Measurements from ENCODE around the gene RCAN2. TPM values are rescaled to one million over a fixed set of nuclear protein-coding genes. Genes with fewer than 3 reads are reported as not detected.

Gene RCAN2
- total and polyA plus RNA-seq, 2 experiments from 2014 or later = 6.0 to 9.3 TPM

- DNase-seq (ENCODE audit: low spot score) (peak; percentile 33), ATAC-seq (peak; percentile 64)
- Histone ChIP-seq H3K9me2 (ENCODE audit: insufficient read depth) (no peaks in the 10 kb centered on the region), H3K4me2 (no peak overlapping the region), H3K4me3 (no peak overlapping the region), H3K36me3 (ENCODE audit: insufficient read depth) (no peaks in the 10 kb centered on the region), H4K20me1 (replicated peaks; ENCODE audit: insufficient read depth) (no peaks in the 10 kb centered on the region), H3K27me3 (ENCODE audit: insufficient read depth) (no peaks in the 10 kb centered on the region), H3F3A (replicated peaks; ENCODE audit: low read depth) (no peaks in the 10 kb centered on the region), H2AFZ (no peak overlapping the region), H3K27ac (ENCODE audit: low read depth) (no peak overlapping the region), H3K4me1 (ENCODE audit: insufficient read depth) (no peaks in the 10 kb centered on the region), H3K79me2 (replicated peaks; ENCODE audit: insufficient read depth) (no peaks in the 10 kb centered on the region)
- TF ChIP-seq, protein P1, sequence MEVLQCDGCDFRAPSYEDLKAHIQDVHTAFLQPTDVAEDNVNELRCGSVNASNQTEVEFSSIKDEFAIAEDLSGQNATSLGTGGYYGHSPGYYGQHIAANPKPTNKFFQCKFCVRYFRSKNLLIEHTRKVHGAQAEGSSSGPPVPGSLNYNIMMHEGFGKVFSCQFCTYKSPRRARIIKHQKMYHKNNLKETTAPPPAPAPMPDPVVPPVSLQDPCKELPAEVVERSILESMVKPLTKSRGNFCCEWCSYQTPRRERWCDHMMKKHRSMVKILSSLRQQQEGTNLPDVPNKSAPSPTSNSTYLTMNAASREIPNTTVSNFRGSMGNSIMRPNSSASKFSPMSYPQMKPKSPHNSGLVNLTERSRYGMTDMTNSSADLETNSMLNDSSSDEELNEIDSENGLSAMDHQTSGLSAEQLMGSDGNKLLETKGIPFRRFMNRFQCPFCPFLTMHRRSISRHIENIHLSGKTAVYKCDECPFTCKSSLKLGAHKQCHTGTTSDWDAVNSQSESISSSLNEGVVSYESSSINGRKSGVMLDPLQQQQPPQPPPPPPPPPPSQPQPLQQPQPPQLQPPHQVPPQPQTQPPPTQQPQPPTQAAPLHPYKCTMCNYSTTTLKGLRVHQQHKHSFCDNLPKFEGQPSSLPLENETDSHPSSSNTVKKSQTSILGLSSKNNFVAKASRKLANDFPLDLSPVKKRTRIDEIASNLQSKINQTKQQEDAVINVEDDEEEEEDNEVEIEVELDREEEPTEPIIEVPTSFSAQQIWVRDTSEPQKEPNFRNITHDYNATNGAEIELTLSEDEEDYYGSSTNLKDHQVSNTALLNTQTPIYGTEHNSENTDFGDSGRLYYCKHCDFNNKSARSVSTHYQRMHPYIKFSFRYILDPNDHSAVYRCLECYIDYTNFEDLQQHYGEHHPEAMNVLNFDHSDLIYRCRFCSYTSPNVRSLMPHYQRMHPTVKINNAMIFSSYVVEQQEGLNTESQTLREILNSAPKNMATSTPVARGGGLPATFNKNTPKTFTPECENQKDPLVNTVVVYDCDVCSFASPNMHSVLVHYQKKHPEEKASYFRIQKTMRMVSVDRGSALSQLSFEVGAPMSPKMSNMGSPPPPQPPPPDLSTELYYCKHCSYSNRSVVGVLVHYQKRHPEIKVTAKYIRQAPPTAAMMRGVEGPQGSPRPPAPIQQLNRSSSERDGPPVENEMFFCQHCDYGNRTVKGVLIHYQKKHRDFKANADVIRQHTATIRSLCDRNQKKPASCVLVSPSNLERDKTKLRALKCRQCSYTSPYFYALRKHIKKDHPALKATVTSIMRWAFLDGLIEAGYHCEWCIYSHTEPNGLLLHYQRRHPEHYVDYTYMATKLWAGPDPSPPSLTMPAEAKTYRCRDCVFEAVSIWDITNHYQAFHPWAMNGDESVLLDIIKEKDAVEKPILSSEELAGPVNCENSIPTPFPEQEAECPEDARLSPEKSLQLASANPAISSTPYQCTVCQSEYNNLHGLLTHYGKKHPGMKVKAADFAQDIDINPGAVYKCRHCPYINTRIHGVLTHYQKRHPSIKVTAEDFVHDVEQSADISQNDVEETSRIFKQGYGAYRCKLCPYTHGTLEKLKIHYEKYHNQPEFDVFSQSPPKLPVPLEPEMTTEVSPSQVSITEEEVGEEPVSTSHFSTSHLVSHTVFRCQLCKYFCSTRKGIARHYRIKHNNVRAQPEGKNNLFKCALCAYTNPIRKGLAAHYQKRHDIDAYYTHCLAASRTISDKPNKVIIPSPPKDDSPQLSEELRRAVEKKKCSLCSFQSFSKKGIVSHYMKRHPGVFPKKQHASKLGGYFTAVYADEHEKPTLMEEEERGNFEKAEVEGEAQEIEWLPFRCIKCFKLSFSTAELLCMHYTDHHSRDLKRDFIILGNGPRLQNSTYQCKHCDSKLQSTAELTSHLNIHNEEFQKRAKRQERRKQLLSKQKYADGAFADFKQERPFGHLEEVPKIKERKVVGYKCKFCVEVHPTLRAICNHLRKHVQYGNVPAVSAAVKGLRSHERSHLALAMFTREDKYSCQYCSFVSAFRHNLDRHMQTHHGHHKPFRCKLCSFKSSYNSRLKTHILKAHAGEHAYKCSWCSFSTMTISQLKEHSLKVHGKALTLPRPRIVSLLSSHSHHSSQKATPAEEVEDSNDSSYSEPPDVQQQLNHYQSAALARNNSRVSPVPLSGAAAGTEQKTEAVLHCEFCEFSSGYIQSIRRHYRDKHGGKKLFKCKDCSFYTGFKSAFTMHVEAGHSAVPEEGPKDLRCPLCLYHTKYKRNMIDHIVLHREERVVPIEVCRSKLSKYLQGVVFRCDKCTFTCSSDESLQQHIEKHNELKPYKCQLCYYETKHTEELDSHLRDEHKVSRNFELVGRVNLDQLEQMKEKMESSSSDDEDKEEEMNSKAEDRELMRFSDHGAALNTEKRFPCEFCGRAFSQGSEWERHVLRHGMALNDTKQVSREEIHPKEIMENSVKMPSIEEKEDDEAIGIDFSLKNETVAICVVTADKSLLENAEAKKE (CRISPR knock-in tag; IDR thresholded peaks at IDR 0.05) = no peak
- TF ChIP-seq, protein P2, sequence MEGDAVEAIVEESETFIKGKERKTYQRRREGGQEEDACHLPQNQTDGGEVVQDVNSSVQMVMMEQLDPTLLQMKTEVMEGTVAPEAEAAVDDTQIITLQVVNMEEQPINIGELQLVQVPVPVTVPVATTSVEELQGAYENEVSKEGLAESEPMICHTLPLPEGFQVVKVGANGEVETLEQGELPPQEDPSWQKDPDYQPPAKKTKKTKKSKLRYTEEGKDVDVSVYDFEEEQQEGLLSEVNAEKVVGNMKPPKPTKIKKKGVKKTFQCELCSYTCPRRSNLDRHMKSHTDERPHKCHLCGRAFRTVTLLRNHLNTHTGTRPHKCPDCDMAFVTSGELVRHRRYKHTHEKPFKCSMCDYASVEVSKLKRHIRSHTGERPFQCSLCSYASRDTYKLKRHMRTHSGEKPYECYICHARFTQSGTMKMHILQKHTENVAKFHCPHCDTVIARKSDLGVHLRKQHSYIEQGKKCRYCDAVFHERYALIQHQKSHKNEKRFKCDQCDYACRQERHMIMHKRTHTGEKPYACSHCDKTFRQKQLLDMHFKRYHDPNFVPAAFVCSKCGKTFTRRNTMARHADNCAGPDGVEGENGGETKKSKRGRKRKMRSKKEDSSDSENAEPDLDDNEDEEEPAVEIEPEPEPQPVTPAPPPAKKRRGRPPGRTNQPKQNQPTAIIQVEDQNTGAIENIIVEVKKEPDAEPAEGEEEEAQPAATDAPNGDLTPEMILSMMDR (conservative IDR thresholded peaks at IDR 0.05; ENCODE audit: low read depth in 2 of 2) = peak in 1 of 2 experiments; percentile 55; a peak in 2 of 4 replicates
- TF ChIP-seq REST (IDR thresholded peaks at IDR 0.05; ENCODE audit: unreplicated experiment) = no peak
- Mint-ChIP-seq H3K9me3 (no peaks in the 10 kb centered on the region), H3K27ac (no peak overlapping the region), H3K4me3 (no peak overlapping the region), H3K4me1 (peaks cover 5% of the 10 kb centered on the region; the same call in 2 of the 3 replicates), H3K27me3 (ENCODE audit: insufficient read depth, low read depth, poor library complexity) (no peaks in the 10 kb centered on the region), H3K36me3 (ENCODE audit: low read depth) (no peaks in the 10 kb centered on the region)
Observed at GRCh38 chr6:46412662-46413061, 78.6 kb downstream of the RCAN2 start.
